T-cell (primary cell): ENCODE results near the gene CDK2. TPM values are rescaled to one million over a fixed set of nuclear protein-coding genes. Genes with fewer than 3 reads are reported as not detected.
"Not testable (repeated sequence)": the region's sequence is repeated elsewhere in the genome, so short reads cannot be mapped to it uniquely, and the experiment has no call there.

Experiments used
- ATAC-seq, 4 experiments: fragments of 200-7000 bp in 3 of 4; fragments of 150-1000 bp in 1 of 4; cut with Tn5 transposase; replicated peaks in 1 of 4; 1 replicate in 3 of 4; 2 replicates in 1 of 4; pipeline ENCODE4 v1.10.0; 2021; ENCODE audit warnings: moderate library complexity in 3 of 4, mild to moderate bottlenecking in 2 of 4, moderate number of reproducible peaks in 1 of 4
- CTCF ChIA-PET, 2 donors: fragments of 300-600 bp; sonication (Branson Sonifier 250); formaldehyde crosslinking; loops; one replicate each; lab custom pipeline; 2022; ENCODE audit warnings: antibody characterized with exemption in 2 of 2; lab: Charles Lee
- POLR2A ChIA-PET, 2 donors: fragments of 300-600 bp; sonication (Branson Sonifier 250); formaldehyde crosslinking; loops; one replicate each; lab custom pipeline; 2022; ENCODE audit warnings: antibody characterized with exemption in 2 of 2; lab: Charles Lee
- DNase-seq, 35 experiments: peaks; one replicate each; pipeline versions ENCODE4 v3.0.0 to v3.0.0-alpha.2; 2013 to 2023
- H3K27ac ChIP-seq: one replicate; pipeline ENCODE4 v1.5.1; 2013; ENCODE audit warnings: low read length
- H3K27me3 ChIP-seq, 2 experiments: replicated peaks in 1 of 2; 1 replicate in 1 of 2; 2 replicates in 1 of 2; pipeline versions ENCODE4 v1.6.1 to v1.7.0; 2013; ENCODE audit warnings: low read length in 1 of 2, mixed read lengths in 1 of 2; ENCODE audit not compliant: control insufficient read depth in 2 of 2, insufficient read depth in 2 of 2; ENCODE audit errors: extremely low read depth in 1 of 2
- H3K36me3 ChIP-seq, 2 donors: 1 replicate in 1 of 2; 2 replicates in 1 of 2; pipeline versions ENCODE4 v1.6.1 to v1.7.0; 2013; ENCODE audit warnings: low read length in 1 of 2; ENCODE audit not compliant: control insufficient read depth in 2 of 2, insufficient read depth in 1 of 2; ENCODE audit errors: extremely low read depth in 1 of 2
- H3K4me1 ChIP-seq, 2 experiments: 1 replicate in 1 of 2; 2 replicates in 1 of 2; pipeline versions ENCODE4 v1.6.1 to v1.7.0; 2013; ENCODE audit warnings: low read length in 2 of 2, mixed read lengths in 1 of 2; ENCODE audit not compliant: insufficient read depth in 2 of 2, control insufficient read depth in 1 of 2; ENCODE audit errors: extremely low read depth in 1 of 2
- H3K4me3 ChIP-seq, 2 donors: 1 replicate in 1 of 2; 2 replicates in 1 of 2; pipeline versions ENCODE4 v1.5.1 to v1.7.0; 2013; ENCODE audit warnings: mild to moderate bottlenecking in 2 of 2, low read length in 1 of 2, moderate library complexity in 1 of 2; ENCODE audit not compliant: control insufficient read depth in 1 of 2; ENCODE audit errors: extremely low read depth in 1 of 2
- H3K9me3 ChIP-seq: 2 replicates; pipeline ENCODE4 v1.7.0; 2013
- H3K27ac Mint-ChIP-seq, 2 donors: one replicate each; pipeline ENCODE4 v1.8.0; 2020 to 2021; ENCODE audit warnings: mild to moderate bottlenecking in 2 of 2, mixed read lengths in 2 of 2
- H3K27me3 Mint-ChIP-seq, 2 donors: one replicate each; pipeline ENCODE4 v1.8.0; 2021 to 2022; ENCODE audit warnings: mixed read lengths in 2 of 2
- H3K36me3 Mint-ChIP-seq: one replicate; pipeline ENCODE4 v1.8.0; 2021; ENCODE audit warnings: mixed read lengths
- H3K4me1 Mint-ChIP-seq, 3 donors: one replicate each; pipeline ENCODE4 v1.8.0; 2020 to 2022; ENCODE audit warnings: mixed read lengths in 3 of 3, mild to moderate bottlenecking in 1 of 3
- H3K4me3 Mint-ChIP-seq, 3 donors: one replicate each; pipeline ENCODE4 v1.8.0; 2020 to 2022; ENCODE audit warnings: mild to moderate bottlenecking in 3 of 3, mixed read lengths in 3 of 3, moderate library complexity in 3 of 3
- H3K9me3 Mint-ChIP-seq, 3 donors: one replicate each; pipeline ENCODE4 v1.8.0; 2020 to 2022; ENCODE audit warnings: mixed read lengths in 3 of 3
- WGBS: methylation state at CpG from one replicate; pipeline ENCODE4 v1.1.5; 2013; ENCODE audit warnings: missing lambda C conversion rate; ENCODE audit not compliant: insufficient coverage; 5-methylcytosine and 5-hydroxymethylcytosine counted together
- total RNA-seq, 35 experiments: library from RNA in 6 of 35; stranded (reverse) in 6 of 35; fragments of 120-200 nt in 1 of 35; gene quantifications; one replicate each; pipeline versions ENCODE4 v1.2.1 to v1.2.4 and lab custom pipeline; 2013 to 2026

The CDK2 gene
- total RNA-seq, 5 donors from 2014 or later (not counting 1 experiment from before 2014, with no cell fraction given), result 17.8 to 32.3 (median 23.3) TPM

DNA sequence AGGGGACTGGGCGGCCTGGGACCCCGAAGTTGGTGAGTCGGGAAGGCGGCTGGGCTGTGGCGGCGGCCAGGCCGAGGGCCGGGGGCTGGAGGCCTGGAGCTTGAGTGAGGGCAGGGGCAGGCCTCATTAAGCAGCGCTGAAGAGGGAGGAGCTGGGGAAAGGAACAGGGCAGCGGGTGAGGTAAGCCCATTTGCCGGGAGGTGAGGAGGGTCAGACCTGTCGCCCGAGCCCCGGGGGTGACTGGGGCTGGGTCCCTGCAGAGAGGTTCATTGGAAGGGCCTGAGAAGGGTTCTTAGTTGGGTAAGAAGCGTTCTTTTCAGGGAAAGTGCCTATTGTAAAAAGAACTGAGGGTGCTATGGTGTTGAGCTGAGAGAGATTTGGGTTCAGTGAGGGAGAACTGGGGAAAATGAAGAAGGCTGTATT lies 7.7 kb downstream of the CDK2 start:
- ATAC-seq (peak in 3 of 4 experiments; percentile 17 to 18 (median 17)), DNase-seq (peak in 12 of 35 experiments; percentile 9 to 44 (median 23))
- Mint-ChIP-seq H3K4me1 (peaks cover 26 to 33% (median 29%) of the 10 kb centered on the region in 3 donors), H3K9me3 (no peaks in the 10 kb centered on the region), H3K4me3 (no peak overlapping the region), H3K36me3 (peaks cover 10% of the 10 kb centered on the region), H3K27ac (no peak overlapping the region), H3K27me3 (no peaks in the 10 kb centered on the region)
- H3K27me3 ChIP-seq, result no peaks in the 10 kb centered on the region
- no peaks in the 10 kb centered on the region for H3K9me3 ChIP-seq
- H3K4me1 ChIP-seq, result peaks cover 18 to 21% of the 10 kb centered on the region in 2 experiments
- peaks cover 0 to 12% of the 10 kb centered on the region in 2 donors for H3K36me3 ChIP-seq
- peak overlapping the region; percentile 3 for H3K27ac ChIP-seq
- H3K4me3 ChIP-seq, result peak overlapping the region; percentile 69 to 89
- CTCF ChIA-PET, result interaction anchor here (0.5 to 2.5 kb wide), 23 partner anchors 8 to 662 kb away, joined by 3 to 26 read pairs (median 4); partner anchors contain the start of genes DGKA (in 1 of the 2), DNAJC14 (in 1 of the 2), ESYT1 (in 1 of the 2) and ORMDL2 (in 1 of the 2)
- POLR2A ChIA-PET, result interaction anchor here (0.5 to 2.5 kb wide), 20 partner anchors 8 to 706 kb away, joined by 3 to 15 read pairs (median 4); partner anchors contain the start of genes ORMDL2 (in 2 of the 2), SARNP (in 2 of the 2), DNAJC14 (in 1 of the 2) and IL23A (in 1 of the 2)
- 2% methylated on average over 13 of the region's 15 CpGs for WGBS

DNA sequence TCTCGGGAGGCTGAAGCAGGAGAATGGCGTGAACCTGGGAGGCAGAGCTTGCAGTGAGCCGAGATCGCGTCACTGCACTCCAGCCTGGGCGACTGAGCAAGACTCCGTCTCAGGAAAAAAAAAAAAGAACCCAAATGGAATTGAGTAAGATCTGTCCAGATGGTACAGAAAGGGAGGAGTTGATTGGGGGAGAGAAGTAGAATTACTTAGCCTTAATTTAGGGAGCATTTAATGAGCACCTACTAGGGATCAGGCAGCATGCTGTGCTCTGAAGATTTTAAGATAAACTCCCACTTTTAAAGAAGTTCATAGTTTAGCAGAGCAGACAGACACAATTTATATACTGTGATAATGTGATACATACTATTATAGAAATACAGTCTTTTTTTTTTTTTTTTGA lies 11.8 kb downstream of the CDK2 start:
- Mint-ChIP-seq H3K9me3 (no peaks in the 10 kb centered on the region), H3K27ac (no peak overlapping the region), H3K27me3 (no peaks in the 10 kb centered on the region), H3K4me1 (peaks cover 42 to 46% (median 44%) of the 10 kb centered on the region in 3 donors), H3K36me3 (peaks cover 22% of the 10 kb centered on the region), H3K4me3 (no peak overlapping the region)
- POLR2A ChIA-PET, result no interaction called here
- Histone ChIP-seq H3K36me3 (peaks cover 0 to 23% of the 10 kb centered on the region in 2 donors), H3K27ac (no peak overlapping the region), H3K27me3 (no peaks in the 10 kb centered on the region), H3K4me3 (no peak overlapping the region), H3K9me3 (no peaks in the 10 kb centered on the region), H3K4me1 (peaks cover 15 to 19% of the 10 kb centered on the region in 2 experiments)
- 98% methylated on average over 7 of the region's 7 CpGs for WGBS
- CTCF ChIA-PET, result interaction anchor here (0.7 to 0.8 kb wide), 2 partner anchors 18 to 113 kb away, joined by 3 to 9 read pairs; no protein-coding TSS in a partner anchor
- DNase-seq (no peak), ATAC-seq (no peak)

DNA sequence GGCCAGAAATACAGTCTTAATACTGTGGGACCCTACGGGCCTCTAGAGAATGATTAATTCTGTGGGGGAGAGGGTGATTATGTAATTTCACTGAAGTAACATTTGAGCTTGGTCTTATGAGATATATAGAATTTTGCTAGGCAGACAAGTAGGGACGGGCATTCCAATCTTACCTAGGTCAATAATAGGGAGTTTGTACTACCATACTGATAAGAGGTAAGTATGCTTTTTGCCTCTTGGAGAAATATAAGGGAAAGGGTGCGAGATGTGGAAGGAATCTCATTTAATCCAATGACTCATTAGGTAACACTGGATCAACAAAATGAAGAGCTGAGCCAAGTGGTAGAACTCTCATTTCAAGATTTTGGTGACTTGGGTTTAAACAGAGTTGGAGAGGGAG lies 12.4 kb downstream of the CDK2 start:
- CTCF ChIA-PET, result interaction anchor here in 1 of 2 donors (0.6 kb wide), 1 partner anchor 15 kb away, joined by 3 read pairs; no protein-coding TSS in a partner anchor
- peaks cover 15 to 19% of the 10 kb centered on the region in 2 experiments for H3K4me1 ChIP-seq
- H3K9me3 Mint-ChIP-seq, result no peaks in the 10 kb centered on the region

DNA sequence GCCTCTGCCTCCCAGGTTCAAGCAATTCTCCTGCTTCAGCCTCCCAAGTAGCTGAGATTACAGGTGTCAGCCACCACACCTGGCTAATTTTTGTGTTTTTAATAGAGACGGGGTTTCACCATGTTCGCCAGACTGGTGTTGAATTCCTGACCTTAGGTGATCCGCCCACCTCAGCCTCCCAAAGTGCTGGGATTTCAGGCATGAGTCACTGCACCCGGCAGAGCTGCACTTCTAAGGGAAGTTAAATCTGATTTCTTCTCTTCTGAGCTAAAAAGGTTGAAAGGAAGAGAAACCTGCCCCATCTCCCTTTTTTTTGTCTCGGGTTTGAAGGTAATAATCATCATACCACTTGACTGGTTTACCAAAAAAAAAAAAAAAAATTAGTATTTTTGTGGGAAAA lies 15.3 kb downstream of the CDK2 start:
- ATAC-seq, H3K27me3 Mint-ChIP-seq, H3K9me3 ChIP-seq, H3K4me3 ChIP-seq, H3K27ac ChIP-seq, H3K9me3 Mint-ChIP-seq, H3K4me3 Mint-ChIP-seq, DNase-seq, H3K27me3 ChIP-seq, H3K27ac Mint-ChIP-seq, H3K4me1 ChIP-seq: not testable (repeated sequence)
- Mint-ChIP-seq H3K4me1 (peaks cover 33 to 38% (median 34%) of the 10 kb centered on the region in 3 donors), H3K36me3 (peaks cover 31% of the 10 kb centered on the region)
- CTCF ChIA-PET, result interaction anchor here (0.6 to 1.3 kb wide), 7 partner anchors 8 to 270 kb away, joined by 3 to 5 read pairs (median 3); partner anchors contain the start of genes MYL6B (in 1 of the 2) and RAB5B (in 1 of the 2)
- POLR2A ChIA-PET, result interaction anchor here in 1 of 2 donors (0.6 to 1.1 kb wide), 4 partner anchors 8 to 172 kb away, joined by 3 to 15 read pairs (median 8); partner anchors contain the start of gene RAB5B
- H3K36me3 ChIP-seq, result peaks cover 0 to 42% of the 10 kb centered on the region in 2 donors
- WGBS, result 92% methylated on average over 2 of the region's 5 CpGs

More for the DNA sequence above, 12.4 kb downstream of the CDK2 start:
- WGBS, result no CpG with 5 or more reads among the region's 3 CpGs
- DNase-seq (no peak), ATAC-seq (no peak)
- peaks cover 22% of the 10 kb centered on the region for H3K36me3 Mint-ChIP-seq
- no peaks in the 10 kb centered on the region for H3K27me3 ChIP-seq
- no peaks in the 10 kb centered on the region for H3K9me3 ChIP-seq
- no peak overlapping the region for H3K27ac ChIP-seq
- H3K36me3 ChIP-seq, result peaks cover 0 to 23% of the 10 kb centered on the region in 2 donors
- no peak overlapping the region for H3K4me3 Mint-ChIP-seq
- H3K27me3 Mint-ChIP-seq, result no peaks in the 10 kb centered on the region
- POLR2A ChIA-PET, result no interaction called here
- H3K27ac Mint-ChIP-seq, result no peak overlapping the region
- peaks cover 42 to 46% (median 44%) of the 10 kb centered on the region in 3 donors for H3K4me1 Mint-ChIP-seq
- H3K4me3 ChIP-seq, result no peak overlapping the region

DNA sequence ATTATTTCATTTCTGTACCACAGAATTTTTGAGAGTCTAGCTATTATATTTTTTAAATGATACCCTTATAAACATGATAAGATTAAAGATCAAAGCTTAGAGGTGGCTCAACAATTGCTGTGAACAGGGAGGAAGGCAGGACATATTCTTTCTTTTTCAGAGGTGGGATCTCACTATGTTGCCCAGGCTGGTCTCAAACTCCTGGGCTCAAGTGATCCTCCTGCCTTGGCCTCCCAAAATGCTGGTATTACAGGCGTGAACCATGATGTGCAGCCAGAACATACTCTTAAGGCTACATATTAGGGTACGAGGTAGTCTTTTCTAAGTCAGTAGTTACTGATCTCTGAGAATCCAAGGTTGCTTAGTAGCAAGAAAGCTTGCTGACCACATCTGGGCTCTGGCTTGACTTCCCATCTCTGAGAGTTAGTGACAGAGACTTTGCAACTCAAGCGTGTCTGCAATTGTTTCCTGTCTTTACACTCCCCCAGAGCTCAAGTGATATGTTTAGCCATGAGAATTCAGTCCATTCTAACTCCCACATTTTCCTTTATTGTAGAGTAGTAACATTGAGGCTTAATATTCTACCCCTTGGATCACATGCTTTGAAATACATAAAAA lies 15.8 kb downstream of the CDK2 start:
- POLR2A ChIA-PET, result interaction anchor here (0.6 to 1.1 kb wide), 6 partner anchors 9 to 173 kb away, joined by 3 to 15 read pairs (median 6); partner anchors contain the start of gene RAB5B (in 1 of the 2)
- Mint-ChIP-seq H3K36me3 (peaks cover 31% of the 10 kb centered on the region), H3K4me1 (peaks cover 28 to 33% (median 29%) of the 10 kb centered on the region in 3 donors), H3K27me3 (no peaks in the 10 kb centered on the region), H3K9me3 (no peaks in the 10 kb centered on the region), H3K27ac (no peak overlapping the region), H3K4me3 (no peak overlapping the region)
- WGBS, result 100% methylated on average over 2 of the region's 3 CpGs
- Histone ChIP-seq H3K4me3 (no peak overlapping the region), H3K36me3 (peaks cover 0 to 45% of the 10 kb centered on the region in 2 donors), H3K4me1 (peaks cover 0 to 5% of the 10 kb centered on the region in 2 experiments), H3K9me3 (no peaks in the 10 kb centered on the region), H3K27ac (no peak overlapping the region), H3K27me3 (no peaks in the 10 kb centered on the region)
- ATAC-seq (no peak), DNase-seq (no peak)
- CTCF ChIA-PET, result interaction anchor here (0.6 to 1.3 kb wide), 10 partner anchors 8 to 269 kb away, joined by 3 to 8 read pairs (median 3); partner anchors contain the start of genes MYL6B (in 1 of the 2) and RAB5B (in 1 of the 2)
